HEK293 (cell line): ENCODE data around the gene ARMC3.

Source experiments
- CTCF ChIA-PET: fragments of 350-600 bp; formaldehyde crosslinking; extraction: SDS; loops from one replicate; lab custom pipeline; 2021; ENCODE audit warnings: antibody characterized with exemption; lab: Yijun Ruan, JAX
- POLR2A ChIA-PET: fragments of 300-600 bp; formaldehyde crosslinking; extraction: SDS; loops from one replicate; lab custom pipeline; 2020; ENCODE audit warnings: antibody characterized with exemption, inconsistent platforms; lab: Yijun Ruan, JAX
- H3K27ac ChIP-seq: fragments of 200-500 bp; sonication (Bioruptor generic); 2 replicates; pipeline ENCODE4 v1.5.1; 2014; ENCODE audit warnings: low read depth, low read length, control low read depth, inconsistent platforms; ENCODE audit errors: extremely low read depth
- H3K36me3 ChIP-seq, 2 experiments: fragments of 200-500 bp in 1 of 2; sonication (Bioruptor generic) in 1 of 2; 1 replicate in 1 of 2; 2 replicates in 1 of 2; pipeline ENCODE4 v1.5.1; 2014 to 2017; ENCODE audit warnings: inconsistent platforms in 2 of 2, low read length in 2 of 2; ENCODE audit not compliant: control insufficient read depth in 2 of 2, insufficient read depth in 1 of 2
- H3K4me1 ChIP-seq: fragments of 200-500 bp; sonication (Bioruptor generic); 2 replicates; pipeline ENCODE4 v1.5.1; 2014; ENCODE audit warnings: mild to moderate bottlenecking, low read length, inconsistent platforms; ENCODE audit not compliant: control insufficient read depth, insufficient read depth
- H3K4me3 ChIP-seq: 2 replicates; pipeline ENCODE4 v1.5.1; 2011; ENCODE audit warnings: low read depth, mild to moderate bottlenecking, control low read depth, low read length, moderate library complexity
- H3K9me3 ChIP-seq: fragments of 200-500 bp; sonication (Bioruptor generic); 2 replicates; pipeline ENCODE4 v1.5.1; 2014; ENCODE audit warnings: low read depth, low read length, inconsistent platforms; ENCODE audit not compliant: control insufficient read depth, insufficient read depth
- GLIS1 ChIP-seq: fragments of 450-650 bp; formaldehyde crosslinking; IDR thresholded peaks from 2 replicates; pipeline ENCODE4 v1.5.1; 2016; ENCODE audit warnings: missing biosample characterization, missing genetic modification characterization
- WT1 ChIP-seq: fragments of 450-650 bp; formaldehyde crosslinking; IDR thresholded peaks from 2 replicates; pipeline ENCODE4 v1.5.1; 2016; ENCODE audit warnings: missing biosample characterization, missing genetic modification characterization
- ZNF335 ChIP-seq: fragments of 450-650 bp; formaldehyde crosslinking; conservative IDR thresholded peaks from 2 replicates; pipeline ENCODE4 v1.5.1; 2016; ENCODE audit warnings: missing biosample characterization, missing genetic modification characterization
- ZNF423 ChIP-seq: fragments of 450-650 bp; formaldehyde crosslinking; IDR thresholded peaks from 2 replicates; pipeline ENCODE4 v1.5.1; 2016; ENCODE audit warnings: missing biosample characterization, missing genetic modification characterization
- ZNF549 ChIP-seq: fragments of 450-650 bp; IDR thresholded peaks from 2 replicates; pipeline ENCODE4 v1.5.1; 2018; ENCODE audit warnings: missing biosample characterization, missing genetic modification characterization, mild to moderate bottlenecking, inconsistent platforms, moderate library complexity
- ZNF654 ChIP-seq: fragments of 450-650 bp; formaldehyde crosslinking; IDR thresholded peaks from 2 replicates; pipeline ENCODE4 v1.5.1; 2016; ENCODE audit warnings: low read depth, missing biosample characterization, missing genetic modification characterization
- ZNF830 ChIP-seq: fragments of 450-650 bp; IDR thresholded peaks from 2 replicates; pipeline ENCODE4 v1.5.0; 2018; ENCODE audit warnings: missing biosample characterization, missing genetic modification characterization, low read depth, mild to moderate bottlenecking, moderate library complexity
- TF ChIP-seq, protein P1 (sequence below): fragments of 450-650 bp; formaldehyde crosslinking; IDR thresholded peaks from 2 replicates; pipeline ENCODE4 v1.5.1; 2016; ENCODE audit warnings: missing biosample characterization, missing genetic modification characterization
- TF ChIP-seq, protein P2 (sequence below): fragments of 450-650 bp; formaldehyde crosslinking; IDR thresholded peaks from 2 replicates; pipeline ENCODE4 v1.5.1; 2016; ENCODE audit warnings: missing biosample characterization, missing genetic modification characterization
- TF ChIP-seq, protein P3 (sequence below): fragments of 450-650 bp; formaldehyde crosslinking; IDR thresholded peaks from 2 replicates; pipeline ENCODE4 v1.5.1; 2016; ENCODE audit warnings: missing biosample characterization, missing genetic modification characterization

Gene ARMC3

DNA sequence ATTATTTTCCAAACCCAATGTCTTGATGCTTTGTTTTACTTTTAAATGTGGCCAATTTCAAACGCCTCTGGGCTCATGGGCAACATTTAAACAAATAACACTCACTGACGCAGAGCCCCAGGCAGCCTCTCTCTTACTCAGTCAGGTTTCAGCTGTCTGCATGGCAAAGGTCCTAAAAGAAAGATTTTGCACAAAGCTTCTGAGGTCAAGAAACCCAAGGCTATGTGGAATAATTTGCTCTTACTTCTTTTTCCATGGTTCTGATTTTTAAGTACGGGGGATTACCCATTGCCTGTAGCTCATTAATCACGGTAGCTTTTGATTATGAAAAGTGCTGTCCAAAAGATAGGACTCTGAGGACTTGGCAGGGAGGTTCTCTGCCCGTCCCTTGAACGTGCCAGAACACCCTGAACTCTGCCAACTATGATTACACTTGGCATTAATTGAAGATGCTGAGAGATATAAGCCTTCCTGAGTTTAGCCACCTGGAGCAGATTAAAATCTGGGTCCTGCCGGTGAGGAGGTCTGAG lies 153.4 kb downstream of the ARMC3 start:
- Histone ChIP-seq H3K9me3 (no peaks in the 10 kb centered on the region), H3K4me3 (no peak overlapping the region), H3K36me3 (no peaks in the 10 kb centered on the region), H3K27ac (no peak overlapping the region), H3K4me1 (peaks cover 3% of the 10 kb centered on the region; the same call in 1 of the 2 replicates)
- ChIA-PET POLR2A (no interaction called here), CTCF (interaction anchor here (1.6 kb wide), 1 partner anchor 9 kb away, joined by 3 read pairs; no protein-coding TSS in a partner anchor)
- TF ChIP-seq, protein P1, sequence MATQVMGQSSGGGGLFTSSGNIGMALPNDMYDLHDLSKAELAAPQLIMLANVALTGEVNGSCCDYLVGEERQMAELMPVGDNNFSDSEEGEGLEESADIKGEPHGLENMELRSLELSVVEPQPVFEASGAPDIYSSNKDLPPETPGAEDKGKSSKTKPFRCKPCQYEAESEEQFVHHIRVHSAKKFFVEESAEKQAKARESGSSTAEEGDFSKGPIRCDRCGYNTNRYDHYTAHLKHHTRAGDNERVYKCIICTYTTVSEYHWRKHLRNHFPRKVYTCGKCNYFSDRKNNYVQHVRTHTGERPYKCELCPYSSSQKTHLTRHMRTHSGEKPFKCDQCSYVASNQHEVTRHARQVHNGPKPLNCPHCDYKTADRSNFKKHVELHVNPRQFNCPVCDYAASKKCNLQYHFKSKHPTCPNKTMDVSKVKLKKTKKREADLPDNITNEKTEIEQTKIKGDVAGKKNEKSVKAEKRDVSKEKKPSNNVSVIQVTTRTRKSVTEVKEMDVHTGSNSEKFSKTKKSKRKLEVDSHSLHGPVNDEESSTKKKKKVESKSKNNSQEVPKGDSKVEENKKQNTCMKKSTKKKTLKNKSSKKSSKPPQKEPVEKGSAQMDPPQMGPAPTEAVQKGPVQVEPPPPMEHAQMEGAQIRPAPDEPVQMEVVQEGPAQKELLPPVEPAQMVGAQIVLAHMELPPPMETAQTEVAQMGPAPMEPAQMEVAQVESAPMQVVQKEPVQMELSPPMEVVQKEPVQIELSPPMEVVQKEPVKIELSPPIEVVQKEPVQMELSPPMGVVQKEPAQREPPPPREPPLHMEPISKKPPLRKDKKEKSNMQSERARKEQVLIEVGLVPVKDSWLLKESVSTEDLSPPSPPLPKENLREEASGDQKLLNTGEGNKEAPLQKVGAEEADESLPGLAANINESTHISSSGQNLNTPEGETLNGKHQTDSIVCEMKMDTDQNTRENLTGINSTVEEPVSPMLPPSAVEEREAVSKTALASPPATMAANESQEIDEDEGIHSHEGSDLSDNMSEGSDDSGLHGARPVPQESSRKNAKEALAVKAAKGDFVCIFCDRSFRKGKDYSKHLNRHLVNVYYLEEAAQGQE (tag by site-specific recombination) = peak; percentile 36; the same call in 1 of the 2 replicates
- TF ChIP-seq GLIS1 (0 out of 2 replicates have a peak, but pooled peaks have one; percentile 16), ZNF423 (tag by site-specific recombination) (no peak), ZNF549 (tag by site-specific recombination) (0 out of 2 replicates have a peak, but pooled peaks have one; percentile 10), ZNF335 (tag by site-specific recombination) (peak; percentile 39), WT1 (tag by site-specific recombination) (peak; percentile 12; the same call in 1 of the 2 replicates)
- TF ChIP-seq, protein P2, sequence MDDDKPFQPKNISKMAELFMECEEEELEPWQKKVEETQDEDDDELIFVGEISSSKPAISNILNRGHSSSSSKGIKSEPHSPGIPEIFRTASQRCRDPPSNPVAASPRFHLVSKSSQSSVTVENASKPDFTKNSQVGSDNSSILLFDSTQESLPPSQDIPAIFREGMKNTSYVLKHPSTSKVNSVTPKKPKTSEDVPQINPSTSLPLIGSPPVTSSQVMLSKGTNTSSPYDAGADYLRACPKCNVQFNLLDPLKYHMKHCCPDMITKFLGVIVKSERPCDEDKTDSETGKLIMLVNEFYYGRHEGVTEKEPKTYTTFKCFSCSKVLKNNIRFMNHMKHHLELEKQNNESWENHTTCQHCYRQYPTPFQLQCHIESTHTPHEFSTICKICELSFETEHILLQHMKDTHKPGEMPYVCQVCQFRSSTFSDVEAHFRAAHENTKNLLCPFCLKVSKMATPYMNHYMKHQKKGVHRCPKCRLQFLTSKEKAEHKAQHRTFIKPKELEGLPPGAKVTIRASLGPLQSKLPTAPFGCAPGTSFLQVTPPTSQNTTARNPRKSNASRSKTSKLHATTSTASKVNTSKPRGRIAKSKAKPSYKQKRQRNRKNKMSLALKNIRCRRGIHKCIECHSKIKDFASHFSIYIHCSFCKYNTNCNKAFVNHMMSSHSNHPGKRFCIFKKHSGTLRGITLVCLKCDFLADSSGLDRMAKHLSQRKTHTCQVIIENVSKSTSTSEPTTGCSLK (tag by site-specific recombination) = no peak

DNA sequence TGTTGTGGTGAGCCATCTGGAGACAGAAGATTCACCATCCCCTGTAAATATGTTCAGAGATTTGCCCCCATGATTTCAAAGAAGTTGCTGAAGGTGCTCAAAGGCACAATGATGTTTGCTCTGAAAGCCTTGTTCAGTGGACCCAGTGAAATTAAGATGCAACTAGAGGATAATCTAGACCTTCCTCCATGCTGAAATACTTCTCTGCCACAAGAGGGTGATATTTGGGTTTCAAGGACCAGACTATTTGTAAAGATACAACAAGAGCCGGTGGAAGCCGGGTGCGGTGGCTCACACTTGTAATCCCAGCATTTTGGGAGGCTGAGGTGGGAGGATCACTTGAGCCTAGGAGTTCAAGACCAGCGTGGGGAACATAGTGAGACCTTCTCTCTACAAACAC lies 154.0 kb downstream of the ARMC3 start:
- POLR2A ChIA-PET = no interaction called here
- TF ChIP-seq, protein P3, sequence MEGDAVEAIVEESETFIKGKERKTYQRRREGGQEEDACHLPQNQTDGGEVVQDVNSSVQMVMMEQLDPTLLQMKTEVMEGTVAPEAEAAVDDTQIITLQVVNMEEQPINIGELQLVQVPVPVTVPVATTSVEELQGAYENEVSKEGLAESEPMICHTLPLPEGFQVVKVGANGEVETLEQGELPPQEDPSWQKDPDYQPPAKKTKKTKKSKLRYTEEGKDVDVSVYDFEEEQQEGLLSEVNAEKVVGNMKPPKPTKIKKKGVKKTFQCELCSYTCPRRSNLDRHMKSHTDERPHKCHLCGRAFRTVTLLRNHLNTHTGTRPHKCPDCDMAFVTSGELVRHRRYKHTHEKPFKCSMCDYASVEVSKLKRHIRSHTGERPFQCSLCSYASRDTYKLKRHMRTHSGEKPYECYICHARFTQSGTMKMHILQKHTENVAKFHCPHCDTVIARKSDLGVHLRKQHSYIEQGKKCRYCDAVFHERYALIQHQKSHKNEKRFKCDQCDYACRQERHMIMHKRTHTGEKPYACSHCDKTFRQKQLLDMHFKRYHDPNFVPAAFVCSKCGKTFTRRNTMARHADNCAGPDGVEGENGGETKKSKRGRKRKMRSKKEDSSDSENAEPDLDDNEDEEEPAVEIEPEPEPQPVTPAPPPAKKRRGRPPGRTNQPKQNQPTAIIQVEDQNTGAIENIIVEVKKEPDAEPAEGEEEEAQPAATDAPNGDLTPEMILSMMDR = 0 out of 2 replicates have a peak, but pooled peaks have one; percentile 12
- no peak for TF ChIP-seq ZNF830 (tag by site-specific recombination)
- peak; percentile 33 for TF ChIP-seq ZNF654 (tag by site-specific recombination)
- TF ChIP-seq, all 188 proteins: peak for 2
- no peak overlapping the region for H3K4me3 ChIP-seq
- H3K27ac ChIP-seq = no peak overlapping the region
- H3K4me1 ChIP-seq = peaks cover 3% of the 10 kb centered on the region; the same call in 1 of the 2 replicates
- H3K36me3 ChIP-seq = no peaks in the 10 kb centered on the region
- CTCF ChIA-PET = interaction anchor here (1.5 kb wide), 1 partner anchor 10 kb away, joined by 3 read pairs; no protein-coding TSS in a partner anchor
- no peaks in the 10 kb centered on the region for H3K9me3 ChIP-seq
